Transverse colon (tissue), 4 donors: Measurements from ENCODE around the gene TGIF2.
"Not testable (repeated sequence)": the region's sequence is repeated elsewhere in the genome, so short reads cannot be mapped to it uniquely, and the experiment has no call there.

Source experiments
- CTCF ChIP-seq, 5 experiments: fragments of 200-600 bp in 3 of 5; fragments of 450-650 bp in 2 of 5; sonication (generic) in 3 of 5; IDR thresholded peaks; 1 replicate in 2 of 5; 2 replicates in 3 of 5; pipeline ENCODE4 v1.5.1; 2016 to 2017; ENCODE audit warnings: antibody characterized with exemption in 5 of 5, inconsistent platforms in 3 of 5, mild to moderate bottlenecking in 2 of 5, moderate library complexity in 1 of 5
- EP300 ChIP-seq: sonication (generic); formaldehyde crosslinking; IDR thresholded peaks from one replicate; pipeline ENCODE4 v1.6.1; 2017; ENCODE audit warnings: antibody characterized with exemption, low read depth
- POLR2A ChIP-seq: fragments of 450-650 bp; IDR thresholded peaks from one replicate; pipeline ENCODE4 v1.6.1; 2016; ENCODE audit warnings: antibody characterized with exemption, mild to moderate bottlenecking, moderate library complexity
- POLR2AphosphoS5 ChIP-seq, 3 donors: sonication (generic); formaldehyde crosslinking; IDR thresholded peaks; one replicate each; pipeline ENCODE4 v1.6.1; 2016; ENCODE audit warnings: antibody characterized with exemption in 3 of 3

- not testable (repeated sequence) for TF ChIP-seq CTCF (IDR thresholded peaks at IDR 0.05); POLR2A; EP300; POLR2AphosphoS5 (IDR thresholded peaks at IDR 0.05)
Measured at GRCh38 chr20:36564078-36564725, 9.2 kb upstream of the TGIF2 start.
